Measurements from ENCODE around the gene VAMP4. TPM values are rescaled to one million over a fixed set of nuclear protein-coding genes. Genes with fewer than 3 reads are reported as not detected.

The VAMP4 gene
- total and polyA plus RNA-seq, 10 of the 15 experiments (the other 5 are each of a cell fraction or from before 2014, with no cell fraction given), result 0.90 to 7.9 (median 4.3) TPM

GRCh38 chr1:171741872-171742576 lies at the start of gene VAMP4 (continued):
- TF ChIP-seq ZBTB11 (CRISPR knock-in tag; IDR thresholded peaks at IDR 0.05) (no peak), POLR2AphosphoS5 (IDR thresholded peaks at IDR 0.05; ENCODE audit: low read length) (peak; percentile 89), KLF5 (IDR thresholded peaks at IDR 0.05; ENCODE audit: partially characterized antibody) (peak; percentile 60), POLR2AphosphoS2 (IDR thresholded peaks at IDR 0.05; ENCODE audit: low read depth, low read length) (peak; percentile 97), POLR2A (IDR thresholded peaks at IDR 0.05; ENCODE audit: low read depth, low read length) (peak; percentile 91), RUNX3 (IDR thresholded peaks at IDR 0.05; ENCODE audit: low read length) (peak; percentile 48; the same call in 1 of the 2 replicates), SMAD1 (IDR thresholded peaks at IDR 0.05; ENCODE audit: low read depth, partially characterized antibody) (no peak), HDAC2 (IDR thresholded peaks at IDR 0.05) (no peak), TAF1 (IDR thresholded peaks at IDR 0.05; ENCODE audit: borderline replicate concordance, low read depth, low read length) (peak; percentile 71), GATAD2B (conservative IDR thresholded peaks at IDR 0.05; ENCODE audit: low read depth) (no peak), RAD21 (IDR thresholded peaks at IDR 0.05; ENCODE audit: insufficient read depth, low read depth, low read length) (no peak), NR2C2 (IDR thresholded peaks at IDR 0.05; ENCODE audit: borderline replicate concordance, control insufficient read depth, insufficient read length, low read depth) (peak; percentile 96), ZNF274 (IDR thresholded peaks at IDR 0.05; ENCODE audit: insufficient read depth, insufficient read length) (no peak), CBX5 (IDR thresholded peaks at IDR 0.05; ENCODE audit: low read depth) (peak; percentile 89; the same call in 1 of the 2 replicates), BRCA1 (IDR thresholded peaks at IDR 0.05; ENCODE audit: low read depth, low read length) (no peak), BMI1 (IDR thresholded peaks at IDR 0.05; ENCODE audit: borderline replicate concordance) (0 out of 2 replicates have a peak, but pooled peaks have one; percentile 10), ZBED1 (IDR thresholded peaks at IDR 0.05; ENCODE audit: borderline replicate concordance) (no peak), LARP7 (IDR thresholded peaks at IDR 0.05) (peak; percentile 55; the same call in 1 of the 2 replicates), CREB1 (IDR thresholded peaks at IDR 0.05; ENCODE audit: low read depth) (peak; percentile 69), RB1 (IDR thresholded peaks at IDR 0.05; ENCODE audit: borderline replicate concordance) (peak; percentile 76; the same call in 1 of the 2 replicates), CTCF (IDR thresholded peaks at IDR 0.05 in 2 of 3, conservative IDR thresholded peaks at IDR 0.05 in 1 of 3; ENCODE audit: control insufficient read depth in 2 of 3, extremely low read depth in 1 of 3, insufficient read depth in 1 of 3, low read depth in 3 of 3, low read length in 3 of 3) (no peak), SKIL (IDR thresholded peaks at IDR 0.05; ENCODE audit: low read depth, poor library complexity, severe bottlenecking) (no peak), NBN (IDR thresholded peaks at IDR 0.05) (peak; percentile 75), WRNIP1 (IDR thresholded peaks at IDR 0.05; ENCODE audit: borderline replicate concordance, low read depth, low read length) (no peak)
- TF ChIP-seq, protein P1, sequence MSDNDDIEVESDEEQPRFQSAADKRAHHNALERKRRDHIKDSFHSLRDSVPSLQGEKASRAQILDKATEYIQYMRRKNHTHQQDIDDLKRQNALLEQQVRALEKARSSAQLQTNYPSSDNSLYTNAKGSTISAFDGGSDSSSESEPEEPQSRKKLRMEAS (IDR thresholded peaks at IDR 0.05; ENCODE audit: low read depth, low read length), result no peak
